ENCODE results near the gene UTP14A. TPM values are rescaled to one million over a fixed set of nuclear protein-coding genes. Genes with fewer than 3 reads are reported as not detected.
"Not testable (repeated sequence)": the region's sequence is repeated elsewhere in the genome, so short reads cannot be mapped to it uniquely, and the experiment has no call there.

UTP14A gene
- 16.9 and 37.5 TPM in 2 replicates for total RNA-seq (2014; rRNA removed; shearing (Covaris generic))

DNA sequence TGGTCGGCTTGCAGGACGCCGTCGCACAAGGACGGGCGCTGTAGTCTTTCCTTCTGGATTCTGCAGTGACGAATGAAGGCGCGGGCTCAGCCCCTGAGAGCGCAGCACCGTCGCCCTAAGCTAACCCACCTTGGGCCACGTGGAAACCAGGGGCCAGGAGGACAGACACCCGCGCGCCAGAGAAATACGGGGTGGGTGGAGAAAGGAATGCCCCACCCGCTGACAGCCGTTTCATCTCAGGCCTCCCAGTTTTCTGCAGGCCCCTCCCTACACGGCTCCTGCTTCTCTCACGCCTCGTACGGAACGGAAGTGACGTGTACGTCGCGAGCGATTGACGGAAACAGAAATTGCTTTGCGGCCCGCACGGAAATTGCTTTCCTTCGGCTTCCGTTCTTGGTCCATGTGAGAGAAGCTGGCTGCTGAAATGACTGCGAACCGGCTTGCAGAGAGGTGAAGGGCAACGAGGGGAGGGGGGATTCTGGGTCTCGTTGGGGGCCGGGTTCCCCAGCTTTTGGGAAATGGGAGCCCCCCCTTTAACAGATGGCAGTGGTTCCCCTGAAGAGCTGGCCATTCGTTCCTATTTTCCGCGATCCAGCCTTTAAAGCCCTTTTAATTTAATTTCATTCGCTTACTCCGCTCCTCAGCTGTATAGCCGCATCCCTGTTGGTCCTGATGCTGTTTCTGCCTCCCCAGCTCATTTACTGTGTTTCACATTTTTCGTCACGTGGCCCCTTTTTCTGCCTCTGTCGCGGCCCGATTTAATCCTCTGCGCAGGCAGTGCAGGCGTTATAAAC lies at the start of gene UTP14A:
Gene UTP14A (plus strand): TSS at position 378 of the 794 bp plus-strand sequence. CDS start 47 bp downstream, at position 425.
- DNase-seq (ENCODE audit: low read depth): peak; percentile 96

DNA sequence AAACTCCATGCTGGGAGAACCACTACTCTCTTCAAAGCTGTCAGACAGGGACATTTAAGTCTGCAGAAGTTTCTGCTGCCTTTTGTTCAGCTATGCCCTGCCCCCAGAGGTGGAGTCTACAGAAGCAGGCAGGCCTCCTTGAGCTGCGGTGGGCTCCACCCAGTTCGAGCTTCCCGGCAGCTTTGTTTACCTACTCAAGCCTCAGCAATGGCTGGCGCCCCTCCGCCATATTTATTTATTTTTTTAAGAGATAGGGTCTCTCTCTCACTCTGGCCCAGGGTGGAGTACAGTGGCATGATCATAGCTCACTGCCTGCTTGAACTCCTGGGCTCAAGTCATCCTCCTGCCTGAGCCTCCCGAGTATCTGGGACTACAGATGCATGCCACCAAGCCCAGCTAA lies 46.8 kb upstream of the UTP14A start:
- not testable (repeated sequence) for DNase-seq (ENCODE audit: low read depth)

GRCh38 chrX:129866321-129866720 lies 39.6 kb upstream of the UTP14A start:
- DNase-seq (ENCODE audit: low read depth): not testable (repeated sequence)

DNA sequence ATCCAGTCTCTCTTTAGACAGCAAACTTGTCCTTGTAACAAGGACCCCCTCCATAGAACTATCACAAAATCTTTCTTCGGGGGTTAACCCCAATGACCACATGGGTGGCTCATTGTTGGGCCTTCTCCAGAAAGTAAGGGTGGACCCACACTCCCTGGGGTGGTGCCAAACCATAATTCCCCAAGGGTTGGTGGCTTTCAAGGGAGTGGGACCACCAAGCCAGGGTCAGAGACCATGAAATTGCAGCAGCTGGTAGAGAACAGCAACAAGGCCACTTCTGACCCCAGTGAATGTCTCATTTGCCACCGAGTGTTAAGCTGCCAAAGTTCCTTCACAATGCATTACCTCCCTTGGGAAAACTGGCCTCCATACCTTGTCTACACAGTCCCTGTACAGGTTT lies 33.4 kb upstream of the UTP14A start:
- no peak for DNase-seq (ENCODE audit: low read depth)

DNA sequence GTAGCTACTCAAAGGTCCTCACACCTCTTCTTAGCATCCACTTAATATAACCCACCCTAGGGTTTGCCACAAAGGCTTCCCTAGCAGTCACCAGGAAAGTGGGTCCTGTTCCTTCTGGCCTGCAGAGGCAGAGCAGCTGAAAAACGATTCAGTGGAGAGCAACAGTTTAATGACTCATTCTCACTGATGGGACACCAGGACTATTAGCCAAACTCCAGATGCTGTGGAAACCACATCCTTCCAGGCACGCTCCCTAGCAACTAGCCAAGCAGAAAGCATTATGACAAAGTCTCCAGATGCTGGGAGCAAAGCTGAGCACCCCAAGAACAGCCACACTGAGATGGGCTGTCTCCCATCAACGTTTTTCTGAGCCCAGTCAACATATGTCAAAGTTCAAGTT lies 30.3 kb upstream of the UTP14A start:
- DNase-seq (ENCODE audit: low read depth): peak; percentile 90

GRCh38 chrX:129876771-129877305 lies 29.1 kb upstream of the UTP14A start:
- DNase-seq (ENCODE audit: low read depth): peak; percentile 80

- DNase-seq (ENCODE audit: low read depth): peak; percentile 50
Observed at GRCh38 chrX:129877401-129877800, 28.6 kb upstream of the UTP14A start.

GRCh38 chrX:129900054-129900453 lies 5.9 kb upstream of the UTP14A start:
- no peak for DNase-seq (ENCODE audit: low read depth)

DNA sequence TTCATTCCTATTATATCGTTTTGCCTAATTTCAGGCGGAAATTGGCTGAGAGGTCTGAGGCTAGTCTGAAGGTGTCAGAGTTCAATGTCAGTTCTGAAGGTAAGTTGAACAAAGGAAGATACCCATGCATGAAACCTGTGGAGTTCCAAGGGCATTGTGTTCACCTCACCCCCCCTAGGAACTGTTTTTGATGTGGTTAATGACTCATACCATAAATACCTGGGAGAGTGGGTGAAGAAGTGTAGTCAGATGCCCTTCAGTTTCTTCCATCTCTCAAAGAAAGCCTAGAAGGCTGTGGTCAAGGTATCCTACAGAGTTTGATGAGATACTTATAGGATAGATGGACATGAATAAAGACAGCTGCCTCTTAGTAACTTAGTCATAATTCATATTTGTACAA lies 2.7 kb downstream of the UTP14A start:
- peak; percentile 68 for DNase-seq (ENCODE audit: low read depth)

DNA sequence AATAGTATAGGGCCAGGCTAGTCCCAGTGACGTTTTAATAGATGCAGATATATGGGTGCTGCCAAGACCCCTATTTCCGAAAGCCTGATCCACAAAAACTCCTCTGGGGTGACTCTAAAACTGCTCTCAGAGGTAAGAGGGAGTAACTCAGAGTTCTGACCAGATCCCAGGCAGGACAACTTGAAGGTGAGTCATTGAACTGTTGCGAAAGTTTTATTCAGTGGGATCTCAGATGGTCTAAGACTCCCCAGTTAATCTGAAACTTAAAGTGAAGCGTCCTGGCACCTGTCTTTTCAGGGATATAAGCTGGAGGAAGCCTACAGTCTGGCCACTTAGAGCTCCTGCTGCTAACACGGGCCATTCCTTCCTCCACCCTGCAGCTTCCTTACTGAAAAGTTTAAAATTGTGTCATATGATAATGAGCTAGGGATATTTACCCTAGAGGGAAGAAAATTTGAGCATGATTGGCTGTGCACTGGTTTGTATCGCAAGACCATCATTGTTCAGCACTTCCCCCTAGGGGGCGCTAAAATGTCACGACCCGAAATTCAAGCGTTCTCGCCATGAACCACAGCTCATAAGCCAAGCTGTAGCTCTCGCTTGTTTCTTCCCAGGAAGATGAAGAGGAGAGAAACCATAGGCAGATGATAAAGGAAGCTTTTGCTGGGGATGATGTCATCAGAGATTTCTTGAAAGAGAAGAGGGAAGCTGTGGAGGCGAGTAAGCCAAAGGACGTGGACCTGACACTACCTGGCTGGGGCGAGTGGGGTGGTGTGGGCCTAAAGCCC lies 19.5 kb downstream of the UTP14A start:
- DNase-seq (ENCODE audit: low read depth): peak; percentile 72

GRCh38 chrX:129930941-129931410 lies 25.0 kb downstream of the UTP14A start:
- no peak for DNase-seq (ENCODE audit: low read depth)

GRCh38 chrX:129931411-129932015 lies 25.5 kb downstream of the UTP14A start:
- DNase-seq (ENCODE audit: low read depth): peak; percentile 92

DNA sequence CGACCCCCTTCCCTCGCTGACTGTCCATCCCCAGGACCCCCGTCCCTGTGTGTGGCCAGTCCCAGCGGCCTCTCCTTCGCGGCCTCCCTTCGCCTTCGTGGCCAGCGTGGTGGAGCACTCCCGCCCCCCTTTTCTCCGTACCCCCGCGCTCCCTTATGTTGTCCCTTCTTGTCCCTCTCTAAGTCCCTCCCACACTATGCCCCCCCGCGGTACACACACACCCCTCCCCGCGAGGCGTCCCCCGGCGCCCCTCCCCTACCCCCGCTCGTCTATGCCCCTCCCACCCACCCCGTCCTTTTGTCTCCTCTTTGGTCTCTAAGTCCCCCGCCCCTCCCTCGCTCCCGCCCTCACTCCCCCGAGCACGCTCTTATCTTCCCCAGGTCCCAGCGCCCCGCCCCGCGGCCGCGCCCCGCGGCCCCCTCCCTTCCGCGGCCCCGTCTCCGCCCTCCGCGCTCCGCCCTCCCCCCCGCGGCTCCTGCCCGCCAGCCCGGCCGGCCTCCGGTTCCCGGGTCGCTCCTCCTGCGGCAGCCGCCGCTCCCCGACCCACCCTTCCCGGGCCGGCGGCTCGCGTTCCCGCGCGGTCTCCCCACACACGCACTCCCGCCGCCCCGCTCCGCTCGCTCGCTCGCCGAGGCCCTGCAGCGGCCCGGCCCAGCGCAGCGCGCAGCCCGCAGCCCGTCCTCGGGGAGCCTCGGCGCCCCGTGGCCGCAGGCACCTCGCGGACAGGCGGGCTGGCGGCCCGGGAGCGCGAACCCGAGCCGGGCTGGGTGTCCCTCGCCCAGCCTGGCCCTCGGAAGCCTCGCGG lies 26.3 kb downstream of the UTP14A start:
- DNase-seq (ENCODE audit: low read depth): peak; percentile 90

GRCh38 chrX:129932821-129933321 lies 26.9 kb downstream of the UTP14A start:
- DNase-seq (ENCODE audit: low read depth): peak; percentile 41

DNA sequence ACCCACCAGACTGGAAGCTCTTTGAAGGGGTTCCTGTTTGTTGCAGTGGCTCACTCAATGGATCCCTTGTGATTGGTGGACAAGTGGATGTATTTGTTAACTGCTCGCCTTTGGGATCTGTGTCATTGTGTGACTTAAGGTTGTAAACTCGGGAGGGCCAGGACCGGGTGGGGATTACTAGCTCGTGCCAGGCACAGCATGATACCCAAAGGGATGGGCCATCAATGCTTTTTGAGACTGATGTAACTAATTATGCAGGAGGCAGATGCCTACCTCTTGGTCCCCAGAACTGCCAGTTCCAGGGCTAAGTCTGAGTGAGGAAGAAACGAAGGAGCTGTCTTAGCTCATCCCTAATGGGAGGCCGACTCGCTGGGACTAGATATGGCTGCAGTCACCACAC lies 27.7 kb downstream of the UTP14A start:
- no peak for DNase-seq (ENCODE audit: low read depth)

DNA sequence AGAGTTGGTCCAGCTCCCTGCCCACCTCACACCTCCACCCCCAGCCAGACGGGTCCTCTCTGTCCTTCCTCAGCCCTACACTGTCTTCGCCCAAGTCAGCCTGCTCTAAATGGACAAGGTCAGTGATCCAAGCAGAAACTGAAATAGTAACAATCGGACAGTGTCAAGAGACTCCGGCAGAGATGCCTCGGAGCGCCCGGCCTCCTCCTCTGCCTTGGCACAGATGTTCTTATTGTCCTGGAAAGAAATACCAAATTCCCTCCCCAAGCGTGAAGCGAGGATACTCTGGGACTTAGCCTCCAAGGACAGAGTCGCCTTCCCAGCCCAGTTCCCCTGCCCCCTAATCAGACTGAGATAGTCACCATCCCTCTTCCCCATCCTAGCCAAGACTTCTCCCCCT lies 28.5 kb downstream of the UTP14A start:
- DNase-seq (ENCODE audit: low read depth): no peak

GRCh38 chrX:129934952-129935351 lies 29.0 kb downstream of the UTP14A start:
- no peak for DNase-seq (ENCODE audit: low read depth)

- DNase-seq (ENCODE audit: low read depth): no peak
Observed at GRCh38 chrX:129938081-129938480, 32.1 kb downstream of the UTP14A start.

- peak; percentile 19 for DNase-seq (ENCODE audit: low read depth)
Observed at GRCh38 chrX:129939986-129940385, 34.0 kb downstream of the UTP14A start.

DNA sequence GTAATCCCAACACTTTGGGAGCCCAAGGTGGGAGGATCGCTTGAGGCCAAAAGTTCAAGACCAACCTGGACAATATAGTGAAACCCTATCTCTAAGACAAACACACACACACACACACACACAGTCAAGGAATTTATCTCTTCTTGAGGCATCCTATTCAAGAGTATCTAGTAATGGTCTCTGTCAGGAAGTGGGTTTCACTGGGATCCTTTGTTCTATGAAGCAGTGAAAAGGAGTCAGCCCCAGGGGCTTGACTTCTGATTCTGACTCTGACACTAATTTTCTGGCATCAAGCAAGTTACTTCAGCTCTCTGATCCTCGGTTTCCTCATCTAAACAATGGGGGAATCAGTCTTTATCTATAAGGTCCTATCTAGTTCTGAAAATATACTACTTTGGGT lies 34.8 kb downstream of the UTP14A start:
- DNase-seq (ENCODE audit: low read depth): no peak

GRCh38 chrX:129945131-129945530 lies 39.2 kb downstream of the UTP14A start:
- peak; percentile 44 for DNase-seq (ENCODE audit: low read depth)
